Astrocyte (in vitro differentiated cells and primary cell): ENCODE measurements around the gene RDH14. TPM values are rescaled to one million over a fixed set of nuclear protein-coding genes. Genes with fewer than 3 reads are reported as not detected.

Source experiments
- DNase-seq: peaks from one replicate; pipeline ENCODE4 v3.0.0-alpha.2; 2010; ENCODE audit warnings: low read depth
- FAIRE-seq: peaks from 2 replicates; lab custom pipeline; 2011; peaks lifted over from hg19 to GRCh38; lab: Jason Lieb, UNC
- H2AFZ ChIP-seq: 2 replicates; pipeline ENCODE4 v1.6.0; 2012; ENCODE audit warnings: low read depth, low read length, inconsistent platforms
- H3K27ac ChIP-seq: 2 replicates; pipeline ENCODE4 v1.5.1; 2011; ENCODE audit warnings: low read depth, low read length, inconsistent platforms
- H3K27me3 ChIP-seq: 2 replicates; pipeline ENCODE4 v1.6.0; 2011; ENCODE audit warnings: low read length, inconsistent platforms; ENCODE audit not compliant: insufficient read depth
- H3K36me3 ChIP-seq: 2 replicates; pipeline ENCODE4 v1.5.1; 2011; ENCODE audit warnings: low read length, inconsistent platforms; ENCODE audit not compliant: insufficient read depth
- H3K4me1 ChIP-seq: 2 replicates; pipeline ENCODE4 v1.5.1; 2011; ENCODE audit warnings: low read length, inconsistent platforms; ENCODE audit not compliant: insufficient read depth
- H3K4me2 ChIP-seq: 2 replicates; pipeline ENCODE4 v1.6.0; 2012; ENCODE audit warnings: low read length, inconsistent platforms
- H3K4me3 ChIP-seq: 2 replicates; pipeline ENCODE4 v1.5.1; 2011; ENCODE audit warnings: low read depth, mild to moderate bottlenecking, low read length, inconsistent platforms; ENCODE audit not compliant: insufficient read depth
- H3K79me2 ChIP-seq: 2 replicates; pipeline ENCODE4 v1.6.0; 2012; ENCODE audit warnings: mild to moderate bottlenecking, low read length, inconsistent platforms; ENCODE audit not compliant: insufficient read depth
- H3K9ac ChIP-seq: 2 replicates; pipeline ENCODE4 v1.6.0; 2012; ENCODE audit warnings: mild to moderate bottlenecking, low read length, inconsistent platforms
- H3K9me3 ChIP-seq: 2 replicates; pipeline ENCODE4 v1.5.1; 2012; ENCODE audit warnings: low read depth, mild to moderate bottlenecking, low read length, inconsistent platforms; ENCODE audit not compliant: insufficient read depth
- H4K20me1 ChIP-seq: 2 replicates; pipeline ENCODE4 v1.6.0; 2012; ENCODE audit warnings: low read length, inconsistent platforms; ENCODE audit not compliant: insufficient read depth
- H3K27ac Mint-ChIP-seq: one replicate; pipeline ENCODE4 v1.8.0; 2021; ENCODE audit warnings: mild to moderate bottlenecking, mixed read lengths; ENCODE audit not compliant: unreplicated experiment
- H3K27me3 Mint-ChIP-seq: one replicate; pipeline ENCODE4 v1.8.0; 2021; ENCODE audit warnings: low read depth, mixed read lengths; ENCODE audit not compliant: unreplicated experiment
- H3K36me3 Mint-ChIP-seq: one replicate; pipeline ENCODE4 v1.8.0; 2021; ENCODE audit warnings: low read depth, mixed read lengths; ENCODE audit not compliant: unreplicated experiment
- H3K4me1 Mint-ChIP-seq: one replicate; pipeline ENCODE4 v1.8.0; 2021; ENCODE audit warnings: low read depth, mixed read lengths; ENCODE audit not compliant: unreplicated experiment
- H3K4me3 Mint-ChIP-seq: one replicate; pipeline ENCODE4 v1.8.0; 2021; ENCODE audit warnings: mild to moderate bottlenecking, moderate library complexity, mixed read lengths; ENCODE audit not compliant: unreplicated experiment
- H3K9me3 Mint-ChIP-seq: one replicate; pipeline ENCODE4 v1.8.0; 2021; ENCODE audit warnings: mild to moderate bottlenecking, mixed read lengths; ENCODE audit not compliant: unreplicated experiment
- EZH2 ChIP-seq: IDR thresholded peaks from 2 replicates; pipeline ENCODE4 v1.6.1; 2012; ENCODE audit warnings: mild to moderate bottlenecking, low read length, inconsistent platforms; ENCODE audit not compliant: insufficient read depth
- total RNA-seq: library from RNA; stranded (reverse); gene quantifications from 2 replicates; pipeline ENCODE4 v1.2.1, GENCODE V29; 2021
- TF ChIP-seq, protein P1 (sequence below): IDR thresholded peaks from 2 replicates; pipeline ENCODE4 v1.5.1; 2011; ENCODE audit warnings: low read depth, mild to moderate bottlenecking, inconsistent platforms, low read length, moderate library complexity; ENCODE audit not compliant: insufficient read depth

Gene RDH14
- total RNA-seq, 1 donor from 2014 or later, result 16.0 TPM

DNA sequence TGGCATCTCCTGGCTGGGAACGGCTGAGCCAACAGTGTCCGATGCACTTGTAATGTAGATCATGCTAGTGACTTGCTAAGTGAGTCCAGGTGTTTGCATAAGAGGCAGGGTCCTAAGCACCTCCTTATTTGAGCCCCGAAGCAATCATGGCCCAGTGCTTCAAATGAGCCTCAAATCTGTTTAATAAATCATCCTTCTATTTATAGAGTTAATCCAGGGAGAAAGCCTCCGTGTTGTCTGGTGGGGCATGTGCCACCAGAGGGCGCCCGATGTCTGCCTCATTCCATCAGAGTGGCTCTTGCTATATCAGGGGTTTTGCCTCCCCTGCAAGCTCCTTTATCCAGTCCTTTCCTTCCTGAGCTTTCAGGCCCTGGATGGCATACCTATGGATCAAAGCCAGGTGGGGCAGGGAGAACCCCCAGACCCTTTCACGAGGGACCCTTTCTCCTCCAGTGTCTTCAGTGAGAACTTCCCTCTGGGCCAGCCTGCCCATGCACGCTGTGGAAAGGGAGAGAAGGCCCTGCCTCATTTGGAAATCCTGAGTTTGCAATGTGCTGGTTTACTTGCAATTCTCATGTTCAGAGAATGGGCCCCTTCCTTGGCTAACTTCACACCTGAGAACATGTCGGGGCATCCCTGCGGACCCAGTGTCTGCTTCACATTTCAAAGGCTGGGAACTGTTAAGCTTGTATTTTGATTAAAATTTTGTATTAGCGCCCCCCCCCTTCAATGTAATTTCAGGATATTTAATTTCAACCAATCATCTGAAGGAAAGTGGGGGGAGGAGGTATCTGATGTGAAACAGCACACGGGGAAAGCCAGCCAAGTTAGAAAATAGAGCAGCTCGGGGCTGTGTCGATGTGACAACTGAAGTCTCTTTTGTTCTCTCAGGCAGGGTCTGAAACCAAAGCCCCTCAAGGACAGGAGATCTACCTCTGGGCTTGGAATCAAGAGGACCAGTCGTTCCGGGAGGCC is 39.7 kb downstream of the RDH14 start:
- H3K4me1 Mint-ChIP-seq, result peaks cover 19% of the 10 kb centered on the region
- no peak for FAIRE-seq
- Histone ChIP-seq H3K4me2 (no peak overlapping the region), H3K36me3 (no peaks in the 10 kb centered on the region), H3K4me1 (peaks cover 20% of the 10 kb centered on the region), H3K27ac (no peak overlapping the region), H3K4me3 (no peak overlapping the region), H4K20me1 (no peaks in the 10 kb centered on the region), H3K79me2 (no peaks in the 10 kb centered on the region), H3K27me3 (no peaks in the 10 kb centered on the region), H3K9ac (no peak overlapping the region), H3K9me3 (no peaks in the 10 kb centered on the region), H2AFZ (no peak overlapping the region)
- peak; percentile 54 for DNase-seq
- no peaks in the 10 kb centered on the region for H3K27me3 Mint-ChIP-seq
- H3K9me3 Mint-ChIP-seq, result peaks cover 2% of the 10 kb centered on the region
- TF ChIP-seq EZH2, result no peak
- TF ChIP-seq, protein P1, sequence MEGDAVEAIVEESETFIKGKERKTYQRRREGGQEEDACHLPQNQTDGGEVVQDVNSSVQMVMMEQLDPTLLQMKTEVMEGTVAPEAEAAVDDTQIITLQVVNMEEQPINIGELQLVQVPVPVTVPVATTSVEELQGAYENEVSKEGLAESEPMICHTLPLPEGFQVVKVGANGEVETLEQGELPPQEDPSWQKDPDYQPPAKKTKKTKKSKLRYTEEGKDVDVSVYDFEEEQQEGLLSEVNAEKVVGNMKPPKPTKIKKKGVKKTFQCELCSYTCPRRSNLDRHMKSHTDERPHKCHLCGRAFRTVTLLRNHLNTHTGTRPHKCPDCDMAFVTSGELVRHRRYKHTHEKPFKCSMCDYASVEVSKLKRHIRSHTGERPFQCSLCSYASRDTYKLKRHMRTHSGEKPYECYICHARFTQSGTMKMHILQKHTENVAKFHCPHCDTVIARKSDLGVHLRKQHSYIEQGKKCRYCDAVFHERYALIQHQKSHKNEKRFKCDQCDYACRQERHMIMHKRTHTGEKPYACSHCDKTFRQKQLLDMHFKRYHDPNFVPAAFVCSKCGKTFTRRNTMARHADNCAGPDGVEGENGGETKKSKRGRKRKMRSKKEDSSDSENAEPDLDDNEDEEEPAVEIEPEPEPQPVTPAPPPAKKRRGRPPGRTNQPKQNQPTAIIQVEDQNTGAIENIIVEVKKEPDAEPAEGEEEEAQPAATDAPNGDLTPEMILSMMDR, result peak; percentile 91
- H3K4me3 Mint-ChIP-seq, result no peak overlapping the region
- no peak overlapping the region for H3K27ac Mint-ChIP-seq
- no peaks in the 10 kb centered on the region for H3K36me3 Mint-ChIP-seq

DNA sequence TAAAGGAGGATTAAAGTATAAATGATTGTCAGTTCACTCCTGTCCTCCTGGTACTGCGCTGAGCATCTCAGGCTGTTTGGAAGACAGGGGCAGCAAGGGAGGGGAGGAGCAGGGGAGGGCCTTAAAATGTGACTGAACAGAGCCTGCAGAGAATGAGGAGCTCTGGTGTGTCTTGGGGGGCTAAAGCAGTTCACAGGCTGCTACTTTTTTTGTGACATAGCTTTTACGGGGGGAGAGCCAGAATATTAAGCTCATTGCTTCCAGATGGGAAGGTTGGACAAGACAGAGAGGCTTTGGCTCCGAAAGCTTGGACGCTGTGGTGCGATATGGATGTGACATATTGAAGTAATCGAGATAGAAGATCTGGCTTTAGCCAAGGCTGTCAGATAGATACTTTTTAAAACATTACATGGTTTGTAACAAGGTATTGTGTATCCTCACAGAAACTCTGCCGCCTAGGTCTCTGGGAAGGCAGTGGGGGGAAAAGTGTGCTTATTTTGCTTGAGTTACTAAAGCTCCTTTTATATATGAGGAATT is 40.5 kb downstream of the RDH14 start:
- H3K27ac Mint-ChIP-seq, result no peak overlapping the region
- FAIRE-seq, result no peak
- Histone ChIP-seq H3K36me3 (no peaks in the 10 kb centered on the region), H3K9me3 (no peaks in the 10 kb centered on the region), H3K4me1 (peaks cover 25% of the 10 kb centered on the region), H3K27ac (no peak overlapping the region), H3K27me3 (no peaks in the 10 kb centered on the region), H4K20me1 (no peaks in the 10 kb centered on the region), H3K79me2 (no peaks in the 10 kb centered on the region), H3K9ac (no peak overlapping the region), H3K4me2 (no peak overlapping the region), H2AFZ (no peak overlapping the region), H3K4me3 (no peak overlapping the region)
- no peak overlapping the region for H3K4me3 Mint-ChIP-seq
- peaks cover 2% of the 10 kb centered on the region for H3K9me3 Mint-ChIP-seq
- peaks cover 25% of the 10 kb centered on the region for H3K4me1 Mint-ChIP-seq
- TF ChIP-seq, protein P1, result no peak
- no peak for TF ChIP-seq EZH2
- H3K36me3 Mint-ChIP-seq, result no peaks in the 10 kb centered on the region
- H3K27me3 Mint-ChIP-seq, result no peaks in the 10 kb centered on the region
- no peak for DNase-seq
